Tibial nerve (tissue), 4 donors: ENCODE results near the gene PLXNC1. TPM values are rescaled to one million over a fixed set of nuclear protein-coding genes. Genes with fewer than 3 reads are reported as not detected.

Source experiments
- DNase-seq, 2 donors: peaks; one replicate each; pipeline ENCODE4 v3.0.0-alpha.2; 2019; ENCODE audit warnings: low spot score in 2 of 2
- H3K27ac ChIP-seq, 4 donors: fragments of 200-600 bp; sonication (generic) in 3 of 4; one replicate each; pipeline ENCODE4 v1.5.1; 2017 to 2019; ENCODE audit warnings: mild to moderate bottlenecking in 1 of 4
- H3K27me3 ChIP-seq, 2 donors: fragments of 200-600 bp; sonication (generic) in 1 of 2; one replicate each; pipeline versions ENCODE4 v1.5.1 to v1.6.0; 2017 to 2019
- H3K36me3 ChIP-seq, 3 donors: fragments of 200-600 bp; sonication (generic); one replicate each; pipeline ENCODE4 v1.5.1; 2018 to 2019
- H3K4me1 ChIP-seq, 4 donors: fragments of 200-600 bp; sonication (generic) in 3 of 4; one replicate each; pipeline ENCODE4 v1.5.1; 2017 to 2019
- H3K4me3 ChIP-seq, 4 donors: fragments of 200-600 bp; sonication (generic) in 3 of 4; one replicate each; pipeline ENCODE4 v1.5.1; 2017 to 2019; ENCODE audit warnings: mild to moderate bottlenecking in 1 of 4, moderate library complexity in 1 of 4
- H3K9me3 ChIP-seq, 4 donors: fragments of 200-600 bp; sonication (generic) in 3 of 4; one replicate each; pipeline ENCODE4 v1.5.1; 2017 to 2019
- CTCF ChIP-seq, 5 experiments: fragments of 200-600 bp in 3 of 5; fragments of 450-650 bp in 2 of 5; sonication (generic) in 3 of 5; IDR thresholded peaks; one replicate each; pipeline ENCODE4 v1.5.1; 2016 to 2019; ENCODE audit warnings: antibody characterized with exemption in 5 of 5, mild to moderate bottlenecking in 3 of 5, moderate library complexity in 2 of 5
- EP300 ChIP-seq, 2 donors: sonication (generic); formaldehyde crosslinking; IDR thresholded peaks; one replicate each; pipeline ENCODE4 v1.6.1; 2017; ENCODE audit warnings: antibody characterized with exemption in 2 of 2, mild to moderate bottlenecking in 1 of 2
- POLR2A ChIP-seq, 2 donors: fragments of 450-650 bp; IDR thresholded peaks; one replicate each; pipeline ENCODE4 v1.6.1; 2017; ENCODE audit warnings: antibody characterized with exemption in 2 of 2, mild to moderate bottlenecking in 2 of 2, moderate library complexity in 2 of 2
- WGBS, 2 donors: methylation state at CpG; one replicate each; pipeline ENCODE4 v1.1.5; 2018; 5-methylcytosine and 5-hydroxymethylcytosine counted together
- total RNA-seq, 4 donors: library from RNA; depleted of rRNA; stranded (reverse); fragments of >200 nt; gene quantifications; one replicate each; pipeline ENCODE4 v1.1.0, GENCODE V29; 2016

The PLXNC1 gene
- total RNA-seq, 4 donors from 2014 or later: 9.0 to 20.8 (median 11.4) TPM

- DNase-seq: no peak
- Histone ChIP-seq H3K4me1 (no peaks in the 10 kb centered on the region), H3K9me3 (no peaks in the 10 kb centered on the region), H3K27ac (no peak overlapping the region), H3K4me3 (no peak overlapping the region), H3K36me3 (no peaks in the 10 kb centered on the region), H3K27me3 (no peaks in the 10 kb centered on the region)
- no peak for TF ChIP-seq EP300 (IDR thresholded peaks at IDR 0.05)
- no peak for TF ChIP-seq CTCF (IDR thresholded peaks at IDR 0.05)
- no peak for TF ChIP-seq POLR2A (IDR thresholded peaks at IDR 0.05)
- 82 to 87% methylated on average over 4 to 5 of the region's 5 CpGs for whole genome bisulfite sequencing, 2 donors
Measured at GRCh38 chr12:94220804-94221203, 72.4 kb downstream of the PLXNC1 start.

GRCh38 chr12:94222351-94223084 lies 74.1 kb downstream of the PLXNC1 start:
- Histone ChIP-seq H3K27ac (no peak overlapping the region), H3K4me1 (no peaks in the 10 kb centered on the region), H3K4me3 (no peak overlapping the region), H3K9me3 (no peaks in the 10 kb centered on the region), H3K27me3 (no peaks in the 10 kb centered on the region), H3K36me3 (no peaks in the 10 kb centered on the region)
- DNase-seq: no peak
- WGBS, 2 donors: 57 to 71% methylated on average over 4 of the region's 4 CpGs
- TF ChIP-seq POLR2A (IDR thresholded peaks at IDR 0.05): no peak
- no peak for TF ChIP-seq EP300 (IDR thresholded peaks at IDR 0.05)
- TF ChIP-seq CTCF (IDR thresholded peaks at IDR 0.05): no peak

- Histone ChIP-seq H3K36me3 (peaks cover 0 to 6% (median 0%) of the 10 kb centered on the region in 3 donors), H3K4me3 (no peak overlapping the region), H3K27ac (no peak overlapping the region), H3K4me1 (no peaks in the 10 kb centered on the region), H3K27me3 (no peaks in the 10 kb centered on the region), H3K9me3 (no peaks in the 10 kb centered on the region)
- WGBS, 2 donors: 86 to 89% methylated on average over 7 of the region's 7 CpGs
- no peak for DNase-seq
- TF ChIP-seq EP300 (IDR thresholded peaks at IDR 0.05) (no peak), POLR2A (IDR thresholded peaks at IDR 0.05) (no peak), CTCF (IDR thresholded peaks at IDR 0.05) (no peak)
Measured at GRCh38 chr12:94223842-94224241, 75.5 kb downstream of the PLXNC1 start.

- DNase-seq: no peak
- H3K4me3 ChIP-seq: no peak overlapping the region
- H3K27me3 ChIP-seq: no peaks in the 10 kb centered on the region
- no peak for TF ChIP-seq CTCF (IDR thresholded peaks at IDR 0.05)
- no peak for TF ChIP-seq POLR2A (IDR thresholded peaks at IDR 0.05)
- TF ChIP-seq EP300 (IDR thresholded peaks at IDR 0.05): no peak
- H3K4me1 ChIP-seq: no peaks in the 10 kb centered on the region
- H3K36me3 ChIP-seq: peaks cover 0 to 6% (median 0%) of the 10 kb centered on the region in 3 donors
- no peaks in the 10 kb centered on the region for H3K9me3 ChIP-seq
- no peak overlapping the region for H3K27ac ChIP-seq
- 91 to 94% methylated on average over 9 of the region's 9 CpGs for WGBS, 2 donors
Measured at GRCh38 chr12:94225506-94225905, 77.1 kb downstream of the PLXNC1 start.

- H3K27me3 ChIP-seq: no peaks in the 10 kb centered on the region
- H3K36me3 ChIP-seq: peaks cover 0 to 6% (median 0%) of the 10 kb centered on the region in 3 donors
- TF ChIP-seq EP300 (IDR thresholded peaks at IDR 0.05) (no peak), CTCF (IDR thresholded peaks at IDR 0.05) (no peak), POLR2A (IDR thresholded peaks at IDR 0.05) (no peak)
- H3K4me3 ChIP-seq: no peak overlapping the region
- no peaks in the 10 kb centered on the region for H3K4me1 ChIP-seq
- WGBS, 2 donors: 85% methylated on average over 5 of the region's 5 CpGs
- H3K27ac ChIP-seq: no peak overlapping the region
- H3K9me3 ChIP-seq: no peaks in the 10 kb centered on the region
- DNase-seq: no peak
Measured at GRCh38 chr12:94225947-94226630, 77.7 kb downstream of the PLXNC1 start.
